ENCODE results near the gene U2AF1L4. TPM values are rescaled to one million over a fixed set of nuclear protein-coding genes. Genes with fewer than 3 reads are reported as not detected.

Gene U2AF1L4
- total and polyA plus RNA-seq, 2 of the 4 experiments (the other 2 are of a cell fraction), result 6.1 to 15.0 TPM

- no TSS peak for BruUV-seq (replicated peaks)
- H3K56ac ChIP-seq (ENCODE audit: extremely low read depth, insufficient read depth, low read length), result peak within 1 kb of the TSS; percentile 52; the same call in 1 of the 2 replicates
- H3K9me3 ChIP-seq (ENCODE audit: control insufficient read depth, insufficient read depth, low read length), result no peaks in the 10 kb centered on the region
- peaks cover 5 to 63% of the 10 kb centered on the region in 2 experiments; a peak in 3 of 4 replicates for H3K79me1 ChIP-seq (ENCODE audit: low read depth in 1 of 2, low read length in 2 of 2)
- H3K36me3 ChIP-seq (ENCODE audit: control insufficient read depth, insufficient read depth, low read length), result peaks cover 12% of the 10 kb centered on the region; the same call in 1 of the 2 replicates
- H2BK120ac ChIP-seq (ENCODE audit: low read depth, low read length), result 0 out of 2 replicates have a peak within 1 kb of the TSS, but pooled peaks have one; percentile 22
- H3K4me3 ChIP-seq (ENCODE audit: insufficient read depth, low read depth, low read length), result peak within 1 kb of the TSS; percentile 71
- peak within 1 kb of the TSS; percentile 60 to 94 for H4K8ac ChIP-seq (ENCODE audit: low read depth in 2 of 2, low read length in 2 of 2)
- intact Hi-C loops (cut with micrococcal nuclease) (no loop called here), in situ Hi-C loops (cut with MboI; ENCODE audit: low sequenced_read_pairs) (no loop called here), dilution Hi-C loops (cut with HindIII; ENCODE audit: low sequenced_read_pairs, unreplicated experiment) (no loop called here)
- peak within 1 kb of the TSS; percentile 41 for H4K5ac ChIP-seq (ENCODE audit: low read depth, low read length)
- peak within 1 kb of the TSS; percentile 94 for H3K23ac ChIP-seq (ENCODE audit: low read depth, low read length)
- peak within 1 kb of the TSS; percentile 94 for H2AK9ac ChIP-seq (replicated peaks; ENCODE audit: low read depth, low read length, poor library complexity)
- peak; percentile 99 for DNase-seq
- CTCF ChIA-PET, result interaction anchor here (0.8 to 1.2 kb wide), 2 partner anchors 71 to 183 kb away, joined by 3 read pairs; no protein-coding TSS in a partner anchor
- 4% methylated on average over 5 of the region's 45 CpGs; no CpG with 5 or more reads in 1 of the 2 experiments for WGBS, 2 experiments (ENCODE audit: extremely low coverage in 2 of 2, insufficient read length in 1 of 2)
- H2BK15ac ChIP-seq (ENCODE audit: low read depth, low read length), result no peak within 1 kb of the TSS
- H3K9me1 ChIP-seq (ENCODE audit: insufficient read depth, low read length), result peaks cover 7% of the 10 kb centered on the region; the same call in 1 of the 2 replicates
- peak within 1 kb of the TSS; percentile 94 for H2AFZ ChIP-seq (replicated peaks; ENCODE audit: low read length, poor library complexity)
- peaks cover 3% of the 10 kb centered on the region; the same call in 1 of the 2 replicates for H3K4me1 ChIP-seq (ENCODE audit: control insufficient read depth, insufficient read depth, low read length)
- peak within 1 kb of the TSS; percentile 68 for H3K27ac ChIP-seq (ENCODE audit: insufficient read depth, low read length)
- peak within 1 kb of the TSS; percentile 91 for H2AK5ac ChIP-seq (ENCODE audit: low read depth, low read length)
- peak within 1 kb of the TSS; percentile 65 for H2BK5ac ChIP-seq (ENCODE audit: low read depth, low read length, poor library complexity, severe bottlenecking)
- peak within 1 kb of the TSS; percentile 81 for H3K9ac ChIP-seq (ENCODE audit: low read depth, low read length)
- H3K4me2 ChIP-seq (ENCODE audit: low read depth, low read length), result peak within 1 kb of the TSS; percentile 82
- H2BK20ac ChIP-seq (ENCODE audit: low read depth, low read length), result no peak within 1 kb of the TSS
- H3K14ac ChIP-seq (replicated peaks; ENCODE audit: low read depth, low read length), result peak within 1 kb of the TSS; percentile 93
- no peak within 1 kb of the TSS for H3K18ac ChIP-seq (ENCODE audit: low read depth, low read length)
- peak within 1 kb of the TSS; percentile 81 for H4K91ac ChIP-seq (ENCODE audit: insufficient read depth, low read depth, low read length)
- peak within 1 kb of the TSS; percentile 91 for H3K4ac ChIP-seq (ENCODE audit: low read depth, low read length)
- no peaks in the 10 kb centered on the region for H3K27me3 ChIP-seq (ENCODE audit: control insufficient read depth, insufficient read depth, low read length)
- H4K20me1 ChIP-seq (ENCODE audit: insufficient read depth, low read length), result no peaks in the 10 kb centered on the region
- ATAC-seq (ENCODE audit: low read depth), result peak; percentile 81
- POLR2A ChIA-PET (ENCODE audit: unreplicated experiment), result interaction anchor here (0.9 kb wide), 1 partner anchor 8 kb away, joined by 4 read pairs; the partner anchor contains the start of gene HSPB6
- TF ChIP-seq, protein P1, sequence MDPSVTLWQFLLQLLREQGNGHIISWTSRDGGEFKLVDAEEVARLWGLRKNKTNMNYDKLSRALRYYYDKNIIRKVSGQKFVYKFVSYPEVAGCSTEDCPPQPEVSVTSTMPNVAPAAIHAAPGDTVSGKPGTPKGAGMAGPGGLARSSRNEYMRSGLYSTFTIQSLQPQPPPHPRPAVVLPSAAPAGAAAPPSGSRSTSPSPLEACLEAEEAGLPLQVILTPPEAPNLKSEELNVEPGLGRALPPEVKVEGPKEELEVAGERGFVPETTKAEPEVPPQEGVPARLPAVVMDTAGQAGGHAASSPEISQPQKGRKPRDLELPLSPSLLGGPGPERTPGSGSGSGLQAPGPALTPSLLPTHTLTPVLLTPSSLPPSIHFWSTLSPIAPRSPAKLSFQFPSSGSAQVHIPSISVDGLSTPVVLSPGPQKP (IDR thresholded peaks at IDR 0.05; ENCODE audit: borderline replicate concordance, low read depth, low read length), result no peak
- TF ChIP-seq SMC3 (IDR thresholded peaks at IDR 0.05; ENCODE audit: low read depth, low read length) (no peak), RCOR1 (IDR thresholded peaks at IDR 0.05; ENCODE audit: insufficient replicate concordance, low read length) (no peak), FOS (IDR thresholded peaks at IDR 0.05; ENCODE audit: low read depth, low read length) (peak; percentile 45; the same call in 1 of the 2 replicates), BHLHE40 (IDR thresholded peaks at IDR 0.05; ENCODE audit: low read depth, low read length) (no peak), CHD1 (IDR thresholded peaks at IDR 0.05; ENCODE audit: low read depth, low read length) (no peak), MAFK (IDR thresholded peaks at IDR 0.05; ENCODE audit: low read depth, low read length) (no peak), POLR2A (IDR thresholded peaks at IDR 0.05; ENCODE audit: low read depth, low read length) (peak; percentile 93), NFE2L2 (IDR thresholded peaks at IDR 0.05; ENCODE audit: low read depth, low read length) (no peak), CEBPB (IDR thresholded peaks at IDR 0.05; ENCODE audit: low read depth, low read length) (peak; percentile 99), RAD21 (IDR thresholded peaks at IDR 0.05; ENCODE audit: low read length) (no peak), MXI1 (IDR thresholded peaks at IDR 0.05; ENCODE audit: borderline replicate concordance, low read depth, low read length) (peak; percentile 55; the same call in 1 of the 2 replicates), RFX5 (IDR thresholded peaks at IDR 0.05; ENCODE audit: low read depth, low read length) (no peak), MAZ (IDR thresholded peaks at IDR 0.05; ENCODE audit: borderline replicate concordance, low read depth, low read length) (0 out of 2 replicates have a peak, but pooled peaks have one; percentile 56)
- TF ChIP-seq, protein P2, sequence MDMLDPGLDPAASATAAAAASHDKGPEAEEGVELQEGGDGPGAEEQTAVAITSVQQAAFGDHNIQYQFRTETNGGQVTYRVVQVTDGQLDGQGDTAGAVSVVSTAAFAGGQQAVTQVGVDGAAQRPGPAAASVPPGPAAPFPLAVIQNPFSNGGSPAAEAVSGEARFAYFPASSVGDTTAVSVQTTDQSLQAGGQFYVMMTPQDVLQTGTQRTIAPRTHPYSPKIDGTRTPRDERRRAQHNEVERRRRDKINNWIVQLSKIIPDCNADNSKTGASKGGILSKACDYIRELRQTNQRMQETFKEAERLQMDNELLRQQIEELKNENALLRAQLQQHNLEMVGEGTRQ (IDR thresholded peaks at IDR 0.05; ENCODE audit: low read depth, low read length), result no peak
Observed at GRCh38 chr19:35748106-35749020, 3.1 kb upstream of the U2AF1L4 start, which contains the start of gene LIN37. Gene LIN37, plus strand, starts transcription at chr19:35748576. Its CDS starts 149 bp downstream, at chr19:35748725.
